Measurements from ENCODE around the gene VSTM4.

GRCh38 chr10:49141541-49142332 lies 26.4 kb upstream of the VSTM4 start:
- TF ChIP-seq MAX (CRISPR knock-in tag; IDR thresholded peaks at IDR 0.05) (no peak), CTCF (IDR thresholded peaks at IDR 0.05) (no peak), RELA (CRISPR knock-in tag; IDR thresholded peaks at IDR 0.05; ENCODE audit: borderline replicate concordance) (no peak), IRF2 (CRISPR knock-in tag; IDR thresholded peaks at IDR 0.05; ENCODE audit: borderline replicate concordance, low read depth) (no peak), ZNF121 (CRISPR knock-in tag; IDR thresholded peaks at IDR 0.05) (no peak), ATF2 (CRISPR knock-in tag; IDR thresholded peaks at IDR 0.05; ENCODE audit: borderline replicate concordance, low read depth) (no peak), SP1 (CRISPR knock-in tag; conservative IDR thresholded peaks at IDR 0.05) (no peak), MLX (CRISPR knock-in tag; IDR thresholded peaks at IDR 0.05) (no peak), FOXJ3 (CRISPR knock-in tag; IDR thresholded peaks at IDR 0.05; ENCODE audit: borderline replicate concordance) (no peak), TEAD4 (CRISPR knock-in tag; IDR thresholded peaks at IDR 0.05) (no peak)

Data from WTC11 (cell line).